Smooth muscle cell (in vitro differentiated cells): ENCODE results near the gene FECH. TPM values are rescaled to one million over a fixed set of nuclear protein-coding genes. Genes with fewer than 3 reads are reported as not detected.
"Not testable (repeated sequence)": the region's sequence is repeated elsewhere in the genome, so short reads cannot be mapped to it uniquely, and the experiment has no call there.

ENCODE experiments used
- DNase-seq: peaks from one replicate; lab custom pipeline; 2025; ENCODE audit not compliant: unreplicated experiment; lab: John Stamatoyannopoulos, UW
- H2AFZ ChIP-seq: fragments of 200-600 bp; sonication (generic); 2 replicates; pipeline ENCODE4 v1.6.0; 2016; ENCODE audit warnings: antibody characterized with exemption, low read depth, mild to moderate bottlenecking
- H3F3A ChIP-seq: fragments of 200-600 bp; sonication (generic); 2 replicates; pipeline ENCODE4 v1.6.0; 2017; ENCODE audit warnings: antibody characterized with exemption, low read depth
- H3K27ac ChIP-seq: fragments of 200-600 bp; sonication (generic); 2 replicates; pipeline ENCODE4 v1.5.1; 2016; ENCODE audit warnings: low read depth, mild to moderate bottlenecking
- H3K27me3 ChIP-seq: fragments of 200-600 bp; sonication (generic); 2 replicates; pipeline ENCODE4 v1.6.1; 2016; ENCODE audit warnings: low read depth, mild to moderate bottlenecking
- H3K36me3 ChIP-seq: fragments of 200-600 bp; sonication (generic); 2 replicates; pipeline ENCODE4 v1.5.1; 2016; ENCODE audit warnings: low read depth
- H3K4me1 ChIP-seq: fragments of 200-600 bp; sonication (generic); 2 replicates; pipeline ENCODE4 v1.5.1; 2016; ENCODE audit warnings: low read depth
- H3K4me2 ChIP-seq: fragments of 200-600 bp; sonication (generic); 2 replicates; pipeline ENCODE4 v1.6.0; 2016; ENCODE audit warnings: mild to moderate bottlenecking
- H3K4me3 ChIP-seq: fragments of 200-600 bp; sonication (generic); 2 replicates; pipeline ENCODE4 v1.5.1; 2016; ENCODE audit warnings: mild to moderate bottlenecking
- H3K79me2 ChIP-seq: fragments of 200-600 bp; sonication (generic); 2 replicates; pipeline ENCODE4 v1.6.0; 2016; ENCODE audit warnings: low read depth, mild to moderate bottlenecking
- H3K9ac ChIP-seq: fragments of 200-600 bp; sonication (generic); 2 replicates; pipeline ENCODE4 v1.6.0; 2016; ENCODE audit warnings: low read depth
- H3K9me3 ChIP-seq: fragments of 200-600 bp; sonication (generic); replicated peaks from 2 replicates; pipeline ENCODE4 v1.5.1; 2016; ENCODE audit warnings: low read depth
- H4K20me1 ChIP-seq: fragments of 200-600 bp; sonication (generic); 2 replicates; pipeline ENCODE4 v1.6.0; 2016; ENCODE audit warnings: low read depth
- CTCF ChIP-seq: fragments of 200-600 bp; sonication (generic); IDR thresholded peaks from 2 replicates; pipeline ENCODE4 v1.5.1; 2017; ENCODE audit warnings: borderline replicate concordance, mild to moderate bottlenecking, antibody characterized with exemption; ENCODE audit not compliant: insufficient read depth, poor library complexity, severe bottlenecking
- WGBS: methylation state at CpG from one replicate; pipeline ENCODE4 v1.1.7; 2016; ENCODE audit warnings: low lambda C conversion rate; 5-methylcytosine and 5-hydroxymethylcytosine counted together
- polyA plus RNA-seq: library from polyadenylated mRNA; unstranded; fragments of >200 nt; fragmentation: Nextera tagmentation; extraction: Ambion mirVana; gene quantifications from 2 replicates; pipeline ENCODE4 v1.2.1, GENCODE V29; 2016
- total RNA-seq: library from RNA; depleted of rRNA; stranded (reverse); fragments of >200 nt; gene quantifications from 2 replicates; pipeline ENCODE4 v1.2.3, GENCODE V29; 2014

FECH gene
- total and polyA plus RNA-seq, 2 experiments from 2014 or later, result 18.1 to 52.5 TPM

- no peak overlapping the region for H2AFZ ChIP-seq
- no peaks in the 10 kb centered on the region for H3K9me3 ChIP-seq
- H4K20me1 ChIP-seq, result peaks cover 6% of the 10 kb centered on the region
- TF ChIP-seq CTCF, result no peak
- DNase-seq, result no peak
- H3K27ac ChIP-seq, result no peak overlapping the region
- H3F3A ChIP-seq, result no peaks in the 10 kb centered on the region
- no peak overlapping the region for H3K9ac ChIP-seq
- WGBS, result 75% methylated on average over 3 of the region's 3 CpGs
- no peak overlapping the region for H3K4me3 ChIP-seq
- H3K4me1 ChIP-seq, result peaks cover 8% of the 10 kb centered on the region
- no peaks in the 10 kb centered on the region for H3K27me3 ChIP-seq
- H3K36me3 ChIP-seq, result peaks cover 10% of the 10 kb centered on the region
- H3K4me2 ChIP-seq, result no peak overlapping the region
- peaks cover 50% of the 10 kb centered on the region for H3K79me2 ChIP-seq
Observed at GRCh38 chr18:57618910-57619309, 32.4 kb upstream of the FECH start.

- Histone ChIP-seq H3K4me1 (no peaks in the 10 kb centered on the region), H3K9me3 (no peaks in the 10 kb centered on the region), H2AFZ (no peak overlapping the region), H3K4me3 (no peak overlapping the region), H4K20me1 (no peaks in the 10 kb centered on the region), H3K27me3 (no peaks in the 10 kb centered on the region), H3K9ac (no peak overlapping the region), H3F3A (no peaks in the 10 kb centered on the region), H3K4me2 (no peak overlapping the region), H3K79me2 (no peaks in the 10 kb centered on the region), H3K36me3 (peaks cover 35% of the 10 kb centered on the region), H3K27ac (no peak overlapping the region)
- WGBS, result 93% methylated on average over 1 of the region's 1 CpG
- no peak for DNase-seq
- no peak for TF ChIP-seq CTCF
Observed at GRCh38 chr18:57603871-57604270, 17.4 kb upstream of the FECH start.

GRCh38 chr18:57595347-57595746 is 8.8 kb upstream of the FECH start:
- no peak overlapping the region for H3K27ac ChIP-seq
- H4K20me1 ChIP-seq, result no peaks in the 10 kb centered on the region
- no peak overlapping the region for H3K9ac ChIP-seq
- DNase-seq, result no peak
- no peak overlapping the region for H2AFZ ChIP-seq
- no peak for TF ChIP-seq CTCF
- no peaks in the 10 kb centered on the region for H3K79me2 ChIP-seq
- no peaks in the 10 kb centered on the region for H3K4me1 ChIP-seq
- H3K4me3 ChIP-seq, result no peak overlapping the region
- no peaks in the 10 kb centered on the region for H3K9me3 ChIP-seq
- H3K27me3 ChIP-seq, result no peaks in the 10 kb centered on the region
- H3K4me2 ChIP-seq, result no peak overlapping the region
- H3K36me3 ChIP-seq, result peaks cover 7% of the 10 kb centered on the region
- no peaks in the 10 kb centered on the region for H3F3A ChIP-seq

- not testable (repeated sequence) for H3K9ac ChIP-seq, H3F3A ChIP-seq, H3K4me3 ChIP-seq, H3K27ac ChIP-seq, H3K4me1 ChIP-seq, H4K20me1 ChIP-seq, DNase-seq, H2AFZ ChIP-seq, H3K4me2 ChIP-seq, H3K27me3 ChIP-seq, H3K79me2 ChIP-seq, H3K36me3 ChIP-seq, H3K9me3 ChIP-seq
- WGBS, result 93% methylated on average over 4 of the region's 4 CpGs
Observed at GRCh38 chr18:57592716-57593115, 6.2 kb upstream of the FECH start.
